B cell (primary cell): Measurements from ENCODE around the gene ATP6V0A1. TPM values are rescaled to one million over a fixed set of nuclear protein-coding genes. Genes with fewer than 3 reads are reported as not detected.

ENCODE experiments used
- ATAC-seq: fragments of 200-7000 bp; cut with Tn5 transposase; one replicate; pipeline ENCODE4 v1.10.0; 2021; ENCODE audit warnings: low read depth, mild to moderate bottlenecking, moderate number of reproducible peaks, moderate library complexity
- CTCF ChIA-PET: fragments of 350-600 bp; sonication (Branson Sonifier 250); formaldehyde crosslinking; loops from one replicate; lab custom pipeline; 2021; ENCODE audit warnings: antibody characterized with exemption, inconsistent platforms; lab: Charles Lee
- POLR2A ChIA-PET: fragments of 350-600 bp; sonication (Branson Sonifier 250); formaldehyde crosslinking; loops from one replicate; lab custom pipeline; 2021; ENCODE audit warnings: antibody characterized with exemption; lab: Charles Lee
- DNase-seq: peaks from one replicate; pipeline ENCODE4 v3.0.0; 2013
- H2AFZ ChIP-seq: 2 replicates; pipeline ENCODE4 v1.6.1; 2012; ENCODE audit warnings: mild to moderate bottlenecking, low read depth, low read length; ENCODE audit not compliant: insufficient read depth, poor library complexity, severe bottlenecking
- H3K27ac ChIP-seq, 2 donors: 1 replicate in 1 of 2; 2 replicates in 1 of 2; pipeline ENCODE4 v1.5.1; 2012 to 2013; ENCODE audit warnings: low read length in 2 of 2, mild to moderate bottlenecking in 2 of 2, moderate library complexity in 1 of 2
- H3K27me3 ChIP-seq, 4 experiments: fragments of 200-600 bp in 1 of 4; sonication (generic) in 1 of 4; replicated peaks in 1 of 4; 1 replicate in 2 of 4; 2 replicates in 2 of 4; pipeline versions ENCODE4 v1.6.1 to v1.7.0; 2013 to 2016; ENCODE audit warnings: low read length in 3 of 4, mild to moderate bottlenecking in 2 of 4, mixed read lengths in 1 of 4, moderate library complexity in 1 of 4; ENCODE audit not compliant: insufficient read depth in 4 of 4, control insufficient read depth in 3 of 4; ENCODE audit errors: control extremely low read depth in 1 of 4
- H3K36me3 ChIP-seq, 2 experiments: replicated peaks in 1 of 2; 1 replicate in 1 of 2; 2 replicates in 1 of 2; pipeline versions ENCODE4 v1.6.1 to v1.7.1; 2013; ENCODE audit warnings: low read length in 1 of 2; ENCODE audit not compliant: insufficient read depth in 2 of 2, control insufficient read depth in 1 of 2; ENCODE audit errors: control extremely low read depth in 1 of 2, extremely low read depth in 1 of 2
- H3K4me1 ChIP-seq, 2 donors: fragments of 200-600 bp in 1 of 2; sonication (generic) in 1 of 2; 1 replicate in 1 of 2; 2 replicates in 1 of 2; pipeline versions ENCODE4 v1.5.1 to v1.6.1; 2013 to 2017; ENCODE audit warnings: low read length in 2 of 2; ENCODE audit not compliant: control insufficient read depth in 2 of 2, insufficient read depth in 2 of 2
- H3K4me2 ChIP-seq: replicated peaks from 2 replicates; pipeline ENCODE3; 2012; ENCODE audit warnings: mild to moderate bottlenecking, low read depth, low read length; ENCODE audit not compliant: poor library complexity, severe bottlenecking
- H3K4me3 ChIP-seq, 5 experiments: fragments of 200-600 bp in 1 of 5; sonication (generic) in 1 of 5; 1 replicate in 3 of 5; 2 replicates in 2 of 5; pipeline versions ENCODE4 v1.5.1 to v1.7.0; 2011 to 2016; ENCODE audit warnings: low read length in 4 of 5, mild to moderate bottlenecking in 4 of 5, low read depth in 2 of 5, control low read depth in 1 of 5, moderate library complexity in 1 of 5; ENCODE audit not compliant: insufficient read depth in 1 of 5; ENCODE audit errors: control extremely low read depth in 1 of 5, extremely low read depth in 1 of 5
- H3K79me2 ChIP-seq: fragments of 200-600 bp; sonication (generic); one replicate; pipeline ENCODE4 v1.6.0; 2016; ENCODE audit warnings: low read length; ENCODE audit not compliant: control insufficient read depth, insufficient read depth
- H3K9ac ChIP-seq: fragments of 200-600 bp; sonication (generic); 2 replicates; pipeline ENCODE4 v1.6.1; 2017; ENCODE audit warnings: mild to moderate bottlenecking, low read length, moderate library complexity
- H3K9me3 ChIP-seq, 3 donors: one replicate each; pipeline versions ENCODE4 v1.6.1 to v1.7.1; 2013; ENCODE audit warnings: low read length in 2 of 3; ENCODE audit not compliant: control insufficient read depth in 2 of 3, insufficient read depth in 1 of 3; ENCODE audit errors: control extremely low read depth in 1 of 3
- H4K20me1 ChIP-seq: 2 replicates; pipeline ENCODE4 v1.6.0; 2012; ENCODE audit warnings: mild to moderate bottlenecking, low read length; ENCODE audit not compliant: insufficient read depth, control insufficient read depth, poor library complexity, severe bottlenecking
- H3K27ac Mint-ChIP-seq: one replicate; pipeline ENCODE4 v1.8.0; 2021; ENCODE audit warnings: mixed read lengths
- H3K27me3 Mint-ChIP-seq: one replicate; pipeline ENCODE4 v1.8.0; 2021; ENCODE audit warnings: mixed read lengths
- H3K4me1 Mint-ChIP-seq: one replicate; pipeline ENCODE4 v1.8.0; 2021; ENCODE audit warnings: mixed read lengths
- H3K4me3 Mint-ChIP-seq: one replicate; pipeline ENCODE4 v1.8.0; 2021; ENCODE audit warnings: mixed read lengths
- H3K9me3 Mint-ChIP-seq: one replicate; pipeline ENCODE4 v1.8.0; 2022; ENCODE audit warnings: mixed read lengths; ENCODE audit not compliant: insufficient read depth
- EZH2 ChIP-seq: IDR thresholded peaks from 2 replicates; pipeline ENCODE4 v1.6.1; 2012; ENCODE audit warnings: borderline replicate concordance, low read depth, mild to moderate bottlenecking, moderate library complexity, low read length; ENCODE audit not compliant: insufficient read depth, poor library complexity, severe bottlenecking
- WGBS: methylation state at CpG from one replicate; pipeline ENCODE4 v1.1.5; 2013; ENCODE audit warnings: missing lambda C conversion rate; ENCODE audit not compliant: insufficient coverage; 5-methylcytosine and 5-hydroxymethylcytosine counted together
- intact Hi-C: fragments of 100-400 bp; cut with micrococcal nuclease; formaldehyde crosslinking; loops from one replicate; pipeline ENCODE4 v1.10.0; 2022
- polyA plus RNA-seq: library from polyadenylated mRNA; depleted of rRNA; stranded (reverse); fragments of >200 nt; gene quantifications from 2 replicates; pipeline ENCODE4 v1.2.3, GENCODE V29; 2012
- total RNA-seq, 2 donors: library from RNA; stranded (reverse); fragments of 120-200 nt in 1 of 2; gene quantifications; 1 replicate in 1 of 2; 2 replicates in 1 of 2; pipeline versions ENCODE4 v1.2.3 to v1.2.4, GENCODE V29; 2013 to 2022
- TF ChIP-seq, protein P1 (sequence below): fragments of 200-600 bp; IDR thresholded peaks from one replicate; pipeline ENCODE4 v1.8.0; 2022; ENCODE audit warnings: antibody characterized with exemption, mild to moderate bottlenecking

ATP6V0A1 gene
- total and polyA plus RNA-seq, 2 donors (not counting 1 experiment from before 2014, with no cell fraction given), result 59.1 to 90.9 TPM

DNA sequence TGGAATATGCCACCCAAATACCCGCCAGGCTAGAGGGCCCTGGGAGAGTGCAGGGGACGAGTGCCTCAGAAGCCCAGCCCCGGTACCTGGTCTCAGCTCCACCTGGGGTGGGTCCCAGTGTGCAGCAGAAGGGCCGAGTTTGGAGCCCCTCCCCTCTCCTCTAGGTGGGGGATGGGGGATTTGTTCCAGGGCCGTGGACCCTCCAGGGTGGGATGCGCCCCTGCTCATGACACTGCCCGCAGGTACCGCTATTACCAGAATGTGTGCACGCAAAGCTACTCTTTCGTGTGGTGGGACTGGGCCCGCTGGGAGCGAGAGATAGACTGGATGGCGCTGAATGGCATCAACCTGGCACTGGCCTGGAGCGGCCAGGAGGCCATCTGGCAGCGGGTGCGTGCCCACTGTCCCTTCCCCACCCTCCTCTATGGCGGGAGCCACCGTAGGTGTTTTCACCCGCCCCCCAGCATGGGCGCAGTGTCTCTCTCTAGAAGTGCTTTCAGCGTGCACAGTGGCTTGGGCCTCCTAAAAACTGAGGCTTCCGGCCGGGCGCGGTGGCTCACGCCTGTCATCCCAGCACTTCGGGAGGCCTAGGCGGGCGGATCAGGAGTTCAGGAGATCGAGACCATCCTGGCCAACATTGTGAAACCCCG, 78.6 kb downstream of the ATP6V0A1 start:
- ATAC-seq, result no peak
- no peaks in the 10 kb centered on the region for H3K9me3 Mint-ChIP-seq
- Histone ChIP-seq H3K4me3 (peak overlapping the region in 4 of 5 experiments; percentile 51 to 82 (median 68)), H3K36me3 (peaks cover 0 to 15% of the 10 kb centered on the region in 2 experiments), H3K4me2 (peak overlapping the region; percentile 92), H3K27me3 (no peaks in the 10 kb centered on the region), H3K4me1 (peaks cover 17 to 21% of the 10 kb centered on the region in 2 donors), H3K9me3 (no peaks in the 10 kb centered on the region), H3K9ac (peak overlapping the region; percentile 75), H3K27ac (no peak overlapping the region), H3K79me2 (peaks cover 27% of the 10 kb centered on the region), H4K20me1 (peaks cover 19% of the 10 kb centered on the region), H2AFZ (no peak overlapping the region)
- H3K4me1 Mint-ChIP-seq, result peaks cover 33% of the 10 kb centered on the region
- peak overlapping the region; percentile 93 for H3K4me3 Mint-ChIP-seq
- no peaks in the 10 kb centered on the region for H3K27me3 Mint-ChIP-seq
- intact Hi-C loops, result loop anchor here (2.0 to 5.0 kb wide), 3 partner anchors 18 to 634 kb away; partner anchors contain the start of genes NBR1 and PLEKHH3
- TF ChIP-seq EZH2, result no peak
- TF ChIP-seq, protein P1, sequence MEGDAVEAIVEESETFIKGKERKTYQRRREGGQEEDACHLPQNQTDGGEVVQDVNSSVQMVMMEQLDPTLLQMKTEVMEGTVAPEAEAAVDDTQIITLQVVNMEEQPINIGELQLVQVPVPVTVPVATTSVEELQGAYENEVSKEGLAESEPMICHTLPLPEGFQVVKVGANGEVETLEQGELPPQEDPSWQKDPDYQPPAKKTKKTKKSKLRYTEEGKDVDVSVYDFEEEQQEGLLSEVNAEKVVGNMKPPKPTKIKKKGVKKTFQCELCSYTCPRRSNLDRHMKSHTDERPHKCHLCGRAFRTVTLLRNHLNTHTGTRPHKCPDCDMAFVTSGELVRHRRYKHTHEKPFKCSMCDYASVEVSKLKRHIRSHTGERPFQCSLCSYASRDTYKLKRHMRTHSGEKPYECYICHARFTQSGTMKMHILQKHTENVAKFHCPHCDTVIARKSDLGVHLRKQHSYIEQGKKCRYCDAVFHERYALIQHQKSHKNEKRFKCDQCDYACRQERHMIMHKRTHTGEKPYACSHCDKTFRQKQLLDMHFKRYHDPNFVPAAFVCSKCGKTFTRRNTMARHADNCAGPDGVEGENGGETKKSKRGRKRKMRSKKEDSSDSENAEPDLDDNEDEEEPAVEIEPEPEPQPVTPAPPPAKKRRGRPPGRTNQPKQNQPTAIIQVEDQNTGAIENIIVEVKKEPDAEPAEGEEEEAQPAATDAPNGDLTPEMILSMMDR, result no peak
- POLR2A ChIA-PET, result interaction anchor here (1.6 to 1.7 kb wide), 2 partner anchors 11 to 142 kb away, joined by 5 to 8 read pairs; no protein-coding TSS in a partner anchor
- WGBS, result 92% methylated on average over 26 of the region's 31 CpGs
- H3K27ac Mint-ChIP-seq, result no peak overlapping the region
- CTCF ChIA-PET, result interaction anchor here (1.2 to 2.7 kb wide), 4 partner anchors 9 to 149 kb away, joined by 3 to 16 read pairs (median 6); partner anchors contain the start of gene STAT3
- no peak for DNase-seq

DNA sequence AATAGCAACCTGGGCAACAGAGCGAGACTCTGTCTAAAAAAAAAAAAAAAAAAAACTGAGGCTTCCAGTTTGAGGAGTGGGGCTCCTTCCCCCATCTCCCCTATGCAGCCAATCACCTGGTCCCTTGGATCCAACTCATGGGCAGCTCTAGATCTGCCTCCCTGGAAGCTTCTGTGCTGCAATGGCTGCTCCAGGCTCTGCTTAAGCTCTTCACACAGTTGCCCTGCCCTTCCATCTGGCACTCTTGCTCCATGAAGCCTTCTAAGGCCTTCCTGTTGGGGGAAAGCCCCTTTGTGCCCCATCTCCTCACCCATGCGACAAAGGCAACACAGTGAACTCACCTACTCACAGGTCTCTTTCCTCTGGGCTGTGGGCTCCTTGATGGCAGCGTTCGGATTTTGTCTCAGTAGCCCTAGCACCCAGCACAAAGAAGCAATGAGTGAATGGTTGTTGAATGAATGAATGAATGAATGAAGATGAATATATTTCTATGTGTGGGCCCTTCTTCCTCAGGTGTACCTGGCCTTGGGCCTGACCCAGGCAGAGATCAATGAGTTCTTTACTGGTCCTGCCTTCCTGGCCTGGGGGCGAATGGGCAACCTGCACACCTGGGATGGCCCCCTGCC, 79.3 kb downstream of the ATP6V0A1 start:
- POLR2A ChIA-PET, result no interaction called here
- peaks cover 17 to 21% of the 10 kb centered on the region in 2 donors for H3K4me1 ChIP-seq
- H4K20me1 ChIP-seq, result peaks cover 19% of the 10 kb centered on the region
- no peak overlapping the region for H2AFZ ChIP-seq
- peak overlapping the region; percentile 93 for H3K4me3 Mint-ChIP-seq
- ATAC-seq (no peak), DNase-seq (no peak)
- 100% methylated on average over 1 of the region's 5 CpGs for WGBS
- no peak overlapping the region for H3K9ac ChIP-seq
- H3K9me3 Mint-ChIP-seq, result no peaks in the 10 kb centered on the region
- H3K4me3 ChIP-seq, result no peak overlapping the region
- H3K27ac ChIP-seq, result no peak overlapping the region
- CTCF ChIA-PET, result interaction anchor here (1.3 kb wide), 1 partner anchor 17 kb away, joined by 3 read pairs; no protein-coding TSS in a partner anchor
- peaks cover 33% of the 10 kb centered on the region for H3K4me1 Mint-ChIP-seq
- H3K27me3 Mint-ChIP-seq, result no peaks in the 10 kb centered on the region
- H3K27ac Mint-ChIP-seq, result peak overlapping the region; percentile 75
- peak overlapping the region; percentile 22 for H3K4me2 ChIP-seq
- H3K27me3 ChIP-seq, result no peaks in the 10 kb centered on the region
- intact Hi-C loops, result loop anchor here (2.0 to 5.0 kb wide), 3 partner anchors 17 to 633 kb away; partner anchors contain the start of genes NBR1 and PLEKHH3
- TF ChIP-seq EZH2, result no peak
- TF ChIP-seq, protein P1, result no peak
- peaks cover 27% of the 10 kb centered on the region for H3K79me2 ChIP-seq
- peaks cover 0 to 19% of the 10 kb centered on the region in 2 experiments for H3K36me3 ChIP-seq
- H3K9me3 ChIP-seq, result no peaks in the 10 kb centered on the region
